HepG2 (cell line): ENCODE measurements around the gene PLB1.

Experiments
- ARHGAP35 ChIP-seq: sonication (generic); formaldehyde crosslinking; IDR thresholded peaks from 2 replicates; pipeline ENCODE4 v1.9.0; 2022; ENCODE audit warnings: mild to moderate bottlenecking, inconsistent platforms, moderate library complexity, missing genetic modification reagents, borderline replicate concordance
- CHD2 ChIP-seq: IDR thresholded peaks from 2 replicates; pipeline ENCODE4 v1.6.1; 2011; ENCODE audit warnings: low read depth, low read length, improper control_type of control experiment
- FOSL1 ChIP-seq: sonication (generic); formaldehyde crosslinking; IDR thresholded peaks from 2 replicates; pipeline ENCODE4 v1.9.0; 2021; ENCODE audit warnings: missing genetic modification reagents, borderline replicate concordance
- GABPA ChIP-seq, 2 experiments: IDR thresholded peaks; 2 replicates each; pipeline ENCODE4 v1.6.1; 2011 to 2016; ENCODE audit warnings: low read depth in 2 of 2, low read length in 1 of 2, missing biosample characterization in 1 of 2, missing genetic modification characterization in 1 of 2
- HDAC2 ChIP-seq: sonication (generic); formaldehyde crosslinking; IDR thresholded peaks from 2 replicates; pipeline ENCODE4 v1.4.0; 2020; ENCODE audit warnings: missing genetic modification reagents
- MAFG ChIP-seq: sonication (generic); formaldehyde crosslinking; IDR thresholded peaks from 2 replicates; pipeline ENCODE4 v1.5.1; 2020; ENCODE audit warnings: mild to moderate bottlenecking, missing genetic modification reagents
- MLX ChIP-seq: IDR thresholded peaks from 2 replicates; pipeline ENCODE4 v1.6.1; 2016
- MZF1 ChIP-seq: sonication (generic); formaldehyde crosslinking; IDR thresholded peaks from 2 replicates; pipeline ENCODE4 v1.8.1; 2023; ENCODE audit warnings: mild to moderate bottlenecking, missing genetic modification reagents, borderline replicate concordance
- NFATC3 ChIP-seq: sonication (generic); formaldehyde crosslinking; IDR thresholded peaks from 2 replicates; pipeline ENCODE4 v1.5.1; 2020; ENCODE audit warnings: mild to moderate bottlenecking, missing genetic modification reagents
- POLR2AphosphoS2 ChIP-seq: IDR thresholded peaks from 2 replicates; pipeline ENCODE4 v1.6.1; 2011; ENCODE audit warnings: low read depth, low read length, improper control_type of control experiment
- ZMAT5 ChIP-seq: sonication (generic); formaldehyde crosslinking; IDR thresholded peaks from 2 replicates; pipeline ENCODE4 v1.5.0; 2020; ENCODE audit warnings: mild to moderate bottlenecking, low read depth, missing genetic modification reagents, borderline replicate concordance
- ZNF326 ChIP-seq: sonication (generic); formaldehyde crosslinking; IDR thresholded peaks from 2 replicates; pipeline ENCODE4 v1.4.0; 2020; ENCODE audit warnings: missing genetic modification reagents, borderline replicate concordance
- ZNF629 ChIP-seq: sonication (generic); formaldehyde crosslinking; conservative IDR thresholded peaks from 2 replicates; pipeline ENCODE4 v1.5.0; 2020; ENCODE audit warnings: missing genetic modification reagents
- TF ChIP-seq, protein P1 (sequence below): sonication (generic); formaldehyde crosslinking; IDR thresholded peaks from 2 replicates; pipeline ENCODE4 v1.5.0; 2020; ENCODE audit warnings: mild to moderate bottlenecking, missing genetic modification reagents, moderate library complexity

DNA sequence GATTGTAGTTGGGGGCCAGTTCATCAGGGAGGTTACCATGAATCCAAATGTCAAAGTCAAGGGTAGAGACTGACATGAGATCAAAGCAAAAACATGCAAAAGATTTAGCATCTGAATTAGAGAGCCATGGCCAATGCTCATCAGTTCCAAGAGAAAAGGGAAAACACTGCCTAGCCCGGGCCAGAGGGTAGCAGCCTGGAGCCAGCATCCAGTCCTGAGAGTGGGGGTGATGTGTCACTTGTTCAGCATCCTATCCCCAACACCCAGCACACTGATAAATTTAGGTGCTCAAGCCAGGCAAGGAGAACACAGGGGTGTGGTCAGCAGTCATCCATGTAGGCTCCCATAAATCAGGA is 178.8 kb downstream of the PLB1 start:
- TF ChIP-seq NFATC3 (no peak), POLR2AphosphoS2 (no peak), ZNF326 (no peak), CHD2 (no peak), HDAC2 (CRISPR knock-in tag) (no peak), MZF1 (CRISPR knock-in tag) (no peak), GABPA (IDR thresholded peaks at IDR 0.05; ENCODE audit: low read depth, low read length) (no peak), GABPA (CRISPR knock-in tag; IDR thresholded peaks at IDR 0.05; ENCODE audit: low read depth) (no peak), FOSL1 (no peak), ZNF629 (CRISPR knock-in tag) (no peak), ZMAT5 (CRISPR knock-in tag) (no peak), MAFG (CRISPR knock-in tag) (no peak), MLX (CRISPR knock-in tag) (no peak), ARHGAP35 (CRISPR knock-in tag) (no peak)
- TF ChIP-seq, protein P1, sequence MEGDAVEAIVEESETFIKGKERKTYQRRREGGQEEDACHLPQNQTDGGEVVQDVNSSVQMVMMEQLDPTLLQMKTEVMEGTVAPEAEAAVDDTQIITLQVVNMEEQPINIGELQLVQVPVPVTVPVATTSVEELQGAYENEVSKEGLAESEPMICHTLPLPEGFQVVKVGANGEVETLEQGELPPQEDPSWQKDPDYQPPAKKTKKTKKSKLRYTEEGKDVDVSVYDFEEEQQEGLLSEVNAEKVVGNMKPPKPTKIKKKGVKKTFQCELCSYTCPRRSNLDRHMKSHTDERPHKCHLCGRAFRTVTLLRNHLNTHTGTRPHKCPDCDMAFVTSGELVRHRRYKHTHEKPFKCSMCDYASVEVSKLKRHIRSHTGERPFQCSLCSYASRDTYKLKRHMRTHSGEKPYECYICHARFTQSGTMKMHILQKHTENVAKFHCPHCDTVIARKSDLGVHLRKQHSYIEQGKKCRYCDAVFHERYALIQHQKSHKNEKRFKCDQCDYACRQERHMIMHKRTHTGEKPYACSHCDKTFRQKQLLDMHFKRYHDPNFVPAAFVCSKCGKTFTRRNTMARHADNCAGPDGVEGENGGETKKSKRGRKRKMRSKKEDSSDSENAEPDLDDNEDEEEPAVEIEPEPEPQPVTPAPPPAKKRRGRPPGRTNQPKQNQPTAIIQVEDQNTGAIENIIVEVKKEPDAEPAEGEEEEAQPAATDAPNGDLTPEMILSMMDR, result no peak
